ENCODE measurements around the gene ITPR2. TPM values are rescaled to one million over a fixed set of nuclear protein-coding genes. Genes with fewer than 3 reads are reported as not detected.

ITPR2 gene
- total RNA-seq, 1 experiment from 2014 or later: 26.0 TPM

GRCh38 chr12:26629864-26630263 lies 203.1 kb downstream of the ITPR2 start:
- H3K4me1 ChIP-seq (replicated peaks; ENCODE audit: insufficient read depth): peaks cover 6% of the 10 kb centered on the region; the same call in 1 of the 2 replicates
- no peak overlapping the region for H3K4me3 ChIP-seq
- no peaks in the 10 kb centered on the region; the same call in 1 of the 2 replicates for H3K36me3 ChIP-seq (ENCODE audit: low read depth)
- no peak overlapping the region for H3K4me2 ChIP-seq
- H3K27me3 ChIP-seq (ENCODE audit: insufficient read depth, low read depth): no peaks in the 10 kb centered on the region
- POLR2A ChIA-PET (ENCODE audit: unreplicated experiment): no interaction called here
- no peak for DNase-seq
- TF ChIP-seq EZH2 (IDR thresholded peaks at IDR 0.05; ENCODE audit: low read depth): no peak
- TF ChIP-seq, protein P1, sequence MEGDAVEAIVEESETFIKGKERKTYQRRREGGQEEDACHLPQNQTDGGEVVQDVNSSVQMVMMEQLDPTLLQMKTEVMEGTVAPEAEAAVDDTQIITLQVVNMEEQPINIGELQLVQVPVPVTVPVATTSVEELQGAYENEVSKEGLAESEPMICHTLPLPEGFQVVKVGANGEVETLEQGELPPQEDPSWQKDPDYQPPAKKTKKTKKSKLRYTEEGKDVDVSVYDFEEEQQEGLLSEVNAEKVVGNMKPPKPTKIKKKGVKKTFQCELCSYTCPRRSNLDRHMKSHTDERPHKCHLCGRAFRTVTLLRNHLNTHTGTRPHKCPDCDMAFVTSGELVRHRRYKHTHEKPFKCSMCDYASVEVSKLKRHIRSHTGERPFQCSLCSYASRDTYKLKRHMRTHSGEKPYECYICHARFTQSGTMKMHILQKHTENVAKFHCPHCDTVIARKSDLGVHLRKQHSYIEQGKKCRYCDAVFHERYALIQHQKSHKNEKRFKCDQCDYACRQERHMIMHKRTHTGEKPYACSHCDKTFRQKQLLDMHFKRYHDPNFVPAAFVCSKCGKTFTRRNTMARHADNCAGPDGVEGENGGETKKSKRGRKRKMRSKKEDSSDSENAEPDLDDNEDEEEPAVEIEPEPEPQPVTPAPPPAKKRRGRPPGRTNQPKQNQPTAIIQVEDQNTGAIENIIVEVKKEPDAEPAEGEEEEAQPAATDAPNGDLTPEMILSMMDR (conservative IDR thresholded peaks at IDR 0.05): no peak
- intact Hi-C loops (cut with micrococcal nuclease; ENCODE audit: unreplicated experiment): loop anchor here (10.0 kb wide), 1 partner anchor 385 kb away; the partner anchor contains the start of gene TM7SF3
- no peaks in the 10 kb centered on the region for H3K79me2 ChIP-seq (ENCODE audit: low read depth)
- H2AFZ ChIP-seq: no peak overlapping the region
- H3K9me3 ChIP-seq (ENCODE audit: insufficient read depth, low read depth): no peaks in the 10 kb centered on the region
- no peaks in the 10 kb centered on the region for H4K20me1 ChIP-seq (ENCODE audit: insufficient read depth)
- CTCF ChIA-PET: interaction anchor here (0.6 kb wide), 1 partner anchor 22 kb away, joined by 3 read pairs; no protein-coding TSS in a partner anchor
- H3K9me2 ChIP-seq (ENCODE audit: insufficient read depth): no peaks in the 10 kb centered on the region
- no peak overlapping the region for H3K27ac ChIP-seq
- H3F3A ChIP-seq (ENCODE audit: insufficient read depth, low read depth): no peaks in the 10 kb centered on the region
- BruUV-seq (replicated peaks): no TSS peak

- H3K27me3 ChIP-seq (ENCODE audit: insufficient read depth, low read depth): no peaks in the 10 kb centered on the region
- H3K9me3 ChIP-seq (ENCODE audit: insufficient read depth, low read depth): no peaks in the 10 kb centered on the region
- H3K4me3 ChIP-seq: no peak overlapping the region
- H3K27ac ChIP-seq: no peak overlapping the region
- no peaks in the 10 kb centered on the region for H4K20me1 ChIP-seq (ENCODE audit: insufficient read depth)
- TF ChIP-seq EZH2 (IDR thresholded peaks at IDR 0.05; ENCODE audit: low read depth): no peak
- TF ChIP-seq, protein P1 (conservative IDR thresholded peaks at IDR 0.05): no peak
- intact Hi-C loops (cut with micrococcal nuclease; ENCODE audit: unreplicated experiment): no loop called here
- H3F3A ChIP-seq (ENCODE audit: insufficient read depth, low read depth): no peaks in the 10 kb centered on the region
- BruUV-seq (replicated peaks): no TSS peak
- no peaks in the 10 kb centered on the region; the same call in 1 of the 2 replicates for H3K36me3 ChIP-seq (ENCODE audit: low read depth)
- POLR2A ChIA-PET (ENCODE audit: unreplicated experiment): no interaction called here
- CTCF ChIA-PET: interaction anchor here (0.6 kb wide), 1 partner anchor 12 kb away, joined by 4 read pairs; no protein-coding TSS in a partner anchor
- no peaks in the 10 kb centered on the region for H3K79me2 ChIP-seq (ENCODE audit: low read depth)
- no peak overlapping the region for H2AFZ ChIP-seq
- no peak overlapping the region for H3K4me2 ChIP-seq
- H3K4me1 ChIP-seq (replicated peaks; ENCODE audit: insufficient read depth): peaks cover 11% of the 10 kb centered on the region; the same call in 1 of the 2 replicates
- no peak for DNase-seq
- H3K9me2 ChIP-seq (ENCODE audit: insufficient read depth): no peaks in the 10 kb centered on the region
Observed at GRCh38 chr12:26628234-26628633, 204.8 kb downstream of the ITPR2 start.

GRCh38 chr12:26627335-26627734 lies 205.7 kb downstream of the ITPR2 start:
- H3K27me3 ChIP-seq (ENCODE audit: insufficient read depth, low read depth): no peaks in the 10 kb centered on the region
- H4K20me1 ChIP-seq (ENCODE audit: insufficient read depth): no peaks in the 10 kb centered on the region
- intact Hi-C loops (cut with micrococcal nuclease; ENCODE audit: unreplicated experiment): no loop called here
- no peak for TF ChIP-seq EZH2 (IDR thresholded peaks at IDR 0.05; ENCODE audit: low read depth)
- TF ChIP-seq, protein P1 (conservative IDR thresholded peaks at IDR 0.05): no peak
- no peaks in the 10 kb centered on the region; the same call in 1 of the 2 replicates for H3K36me3 ChIP-seq (ENCODE audit: low read depth)
- no peaks in the 10 kb centered on the region for H3K79me2 ChIP-seq (ENCODE audit: low read depth)
- no peak overlapping the region for H3K4me3 ChIP-seq
- POLR2A ChIA-PET (ENCODE audit: unreplicated experiment): no interaction called here
- 0 out of 2 replicates have a peak, but pooled peaks cover 6% of the 10 kb centered on the region for H3K9me2 ChIP-seq (ENCODE audit: insufficient read depth)
- CTCF ChIA-PET: no interaction called here
- no peak for DNase-seq
- BruUV-seq (replicated peaks): no TSS peak
- no peak overlapping the region for H3K27ac ChIP-seq
- H3K4me1 ChIP-seq (replicated peaks; ENCODE audit: insufficient read depth): peaks cover 11% of the 10 kb centered on the region; the same call in 1 of the 2 replicates
- H3K9me3 ChIP-seq (ENCODE audit: insufficient read depth, low read depth): no peaks in the 10 kb centered on the region
- no peak overlapping the region for H2AFZ ChIP-seq
- no peak overlapping the region for H3K4me2 ChIP-seq
- H3F3A ChIP-seq (ENCODE audit: insufficient read depth, low read depth): no peaks in the 10 kb centered on the region

Data from PC-9 (cell line).